ENCODE measurements around the gene PRKAR2B.
"Not testable (repeated sequence)": the region's sequence is repeated elsewhere in the genome, so short reads cannot be mapped to it uniquely, and the experiment has no call there.

DNA sequence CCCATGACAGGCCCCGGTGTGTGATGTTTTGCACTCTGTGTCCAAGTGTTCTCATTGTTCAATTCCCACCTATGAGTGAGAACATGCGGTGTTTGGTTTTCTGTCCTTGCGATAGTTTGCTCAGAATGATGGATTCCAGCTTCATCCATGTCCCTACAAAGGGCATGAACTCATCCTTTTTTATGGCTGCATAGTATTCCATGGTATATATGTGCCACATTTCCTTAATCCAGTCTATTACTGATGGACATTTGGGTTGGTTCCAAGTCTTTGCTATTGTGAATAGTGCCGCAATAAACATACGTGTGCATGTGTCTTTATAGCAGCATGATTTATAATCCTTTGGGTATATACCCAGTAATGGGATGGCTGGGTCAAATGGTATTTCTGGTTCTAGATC, 49.2 kb downstream of the PRKAR2B start:
- TF ChIP-seq, protein P1, sequence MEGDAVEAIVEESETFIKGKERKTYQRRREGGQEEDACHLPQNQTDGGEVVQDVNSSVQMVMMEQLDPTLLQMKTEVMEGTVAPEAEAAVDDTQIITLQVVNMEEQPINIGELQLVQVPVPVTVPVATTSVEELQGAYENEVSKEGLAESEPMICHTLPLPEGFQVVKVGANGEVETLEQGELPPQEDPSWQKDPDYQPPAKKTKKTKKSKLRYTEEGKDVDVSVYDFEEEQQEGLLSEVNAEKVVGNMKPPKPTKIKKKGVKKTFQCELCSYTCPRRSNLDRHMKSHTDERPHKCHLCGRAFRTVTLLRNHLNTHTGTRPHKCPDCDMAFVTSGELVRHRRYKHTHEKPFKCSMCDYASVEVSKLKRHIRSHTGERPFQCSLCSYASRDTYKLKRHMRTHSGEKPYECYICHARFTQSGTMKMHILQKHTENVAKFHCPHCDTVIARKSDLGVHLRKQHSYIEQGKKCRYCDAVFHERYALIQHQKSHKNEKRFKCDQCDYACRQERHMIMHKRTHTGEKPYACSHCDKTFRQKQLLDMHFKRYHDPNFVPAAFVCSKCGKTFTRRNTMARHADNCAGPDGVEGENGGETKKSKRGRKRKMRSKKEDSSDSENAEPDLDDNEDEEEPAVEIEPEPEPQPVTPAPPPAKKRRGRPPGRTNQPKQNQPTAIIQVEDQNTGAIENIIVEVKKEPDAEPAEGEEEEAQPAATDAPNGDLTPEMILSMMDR (IDR thresholded peaks at IDR 0.05): not testable (repeated sequence)
- not testable (repeated sequence) for TF ChIP-seq POLR2AphosphoS5 (IDR thresholded peaks at IDR 0.05; ENCODE audit: low read depth, low read length); SIN3A (IDR thresholded peaks at IDR 0.05; ENCODE audit: borderline replicate concordance, low read depth, low read length); TAF1 (IDR thresholded peaks at IDR 0.05; ENCODE audit: borderline replicate concordance, low read depth, low read length); MEF2A (IDR thresholded peaks at IDR 0.05; ENCODE audit: borderline replicate concordance, low read depth); JUND (IDR thresholded peaks at IDR 0.05); EP300 (IDR thresholded peaks at IDR 0.05; ENCODE audit: borderline replicate concordance in 1 of 2, low read depth in 1 of 2, low read length in 1 of 2); CHD2 (IDR thresholded peaks at IDR 0.05; ENCODE audit: low read length, partially characterized antibody); EZH2phosphoT487 (IDR thresholded peaks at IDR 0.05; ENCODE audit: borderline replicate concordance, low read depth); SMC3 (IDR thresholded peaks at IDR 0.05; ENCODE audit: low read depth, low read length); YY1 (IDR thresholded peaks at IDR 0.05; ENCODE audit: low read depth)
- TF ChIP-seq, protein P2, sequence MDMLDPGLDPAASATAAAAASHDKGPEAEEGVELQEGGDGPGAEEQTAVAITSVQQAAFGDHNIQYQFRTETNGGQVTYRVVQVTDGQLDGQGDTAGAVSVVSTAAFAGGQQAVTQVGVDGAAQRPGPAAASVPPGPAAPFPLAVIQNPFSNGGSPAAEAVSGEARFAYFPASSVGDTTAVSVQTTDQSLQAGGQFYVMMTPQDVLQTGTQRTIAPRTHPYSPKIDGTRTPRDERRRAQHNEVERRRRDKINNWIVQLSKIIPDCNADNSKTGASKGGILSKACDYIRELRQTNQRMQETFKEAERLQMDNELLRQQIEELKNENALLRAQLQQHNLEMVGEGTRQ (IDR thresholded peaks at IDR 0.05; ENCODE audit: borderline replicate concordance, low read depth, low read length): not testable (repeated sequence)
- TF ChIP-seq, protein P3, sequence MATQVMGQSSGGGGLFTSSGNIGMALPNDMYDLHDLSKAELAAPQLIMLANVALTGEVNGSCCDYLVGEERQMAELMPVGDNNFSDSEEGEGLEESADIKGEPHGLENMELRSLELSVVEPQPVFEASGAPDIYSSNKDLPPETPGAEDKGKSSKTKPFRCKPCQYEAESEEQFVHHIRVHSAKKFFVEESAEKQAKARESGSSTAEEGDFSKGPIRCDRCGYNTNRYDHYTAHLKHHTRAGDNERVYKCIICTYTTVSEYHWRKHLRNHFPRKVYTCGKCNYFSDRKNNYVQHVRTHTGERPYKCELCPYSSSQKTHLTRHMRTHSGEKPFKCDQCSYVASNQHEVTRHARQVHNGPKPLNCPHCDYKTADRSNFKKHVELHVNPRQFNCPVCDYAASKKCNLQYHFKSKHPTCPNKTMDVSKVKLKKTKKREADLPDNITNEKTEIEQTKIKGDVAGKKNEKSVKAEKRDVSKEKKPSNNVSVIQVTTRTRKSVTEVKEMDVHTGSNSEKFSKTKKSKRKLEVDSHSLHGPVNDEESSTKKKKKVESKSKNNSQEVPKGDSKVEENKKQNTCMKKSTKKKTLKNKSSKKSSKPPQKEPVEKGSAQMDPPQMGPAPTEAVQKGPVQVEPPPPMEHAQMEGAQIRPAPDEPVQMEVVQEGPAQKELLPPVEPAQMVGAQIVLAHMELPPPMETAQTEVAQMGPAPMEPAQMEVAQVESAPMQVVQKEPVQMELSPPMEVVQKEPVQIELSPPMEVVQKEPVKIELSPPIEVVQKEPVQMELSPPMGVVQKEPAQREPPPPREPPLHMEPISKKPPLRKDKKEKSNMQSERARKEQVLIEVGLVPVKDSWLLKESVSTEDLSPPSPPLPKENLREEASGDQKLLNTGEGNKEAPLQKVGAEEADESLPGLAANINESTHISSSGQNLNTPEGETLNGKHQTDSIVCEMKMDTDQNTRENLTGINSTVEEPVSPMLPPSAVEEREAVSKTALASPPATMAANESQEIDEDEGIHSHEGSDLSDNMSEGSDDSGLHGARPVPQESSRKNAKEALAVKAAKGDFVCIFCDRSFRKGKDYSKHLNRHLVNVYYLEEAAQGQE (IDR thresholded peaks at IDR 0.05; ENCODE audit: low read depth, low read length): not testable (repeated sequence)

Data from SK-N-SH (cell line).